ENCODE measurements around the gene LMAN2L.

DNA sequence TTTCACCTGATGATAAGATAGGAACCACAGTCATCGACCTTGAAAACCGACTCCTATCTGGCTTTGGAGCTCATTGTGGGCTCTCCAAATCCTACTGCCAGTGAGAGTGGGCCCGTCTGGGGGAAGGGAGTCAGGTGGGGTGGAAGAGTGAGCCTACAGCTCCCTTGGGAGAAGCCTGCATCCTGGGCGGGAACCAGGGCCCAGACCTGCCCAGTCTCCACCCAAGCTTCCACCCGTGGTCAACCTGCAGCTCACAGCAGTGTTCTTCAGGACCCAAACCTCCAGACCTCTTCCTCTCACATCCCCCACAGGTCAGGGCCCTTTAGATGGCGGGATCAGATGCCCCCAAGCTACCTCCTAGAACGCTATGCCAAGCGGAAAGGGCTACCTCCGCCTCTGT, 40.2 kb downstream of the LMAN2L start:
- no peak for TF ChIP-seq POLR2A (IDR thresholded peaks at IDR 0.05)
- TF ChIP-seq, protein P1, sequence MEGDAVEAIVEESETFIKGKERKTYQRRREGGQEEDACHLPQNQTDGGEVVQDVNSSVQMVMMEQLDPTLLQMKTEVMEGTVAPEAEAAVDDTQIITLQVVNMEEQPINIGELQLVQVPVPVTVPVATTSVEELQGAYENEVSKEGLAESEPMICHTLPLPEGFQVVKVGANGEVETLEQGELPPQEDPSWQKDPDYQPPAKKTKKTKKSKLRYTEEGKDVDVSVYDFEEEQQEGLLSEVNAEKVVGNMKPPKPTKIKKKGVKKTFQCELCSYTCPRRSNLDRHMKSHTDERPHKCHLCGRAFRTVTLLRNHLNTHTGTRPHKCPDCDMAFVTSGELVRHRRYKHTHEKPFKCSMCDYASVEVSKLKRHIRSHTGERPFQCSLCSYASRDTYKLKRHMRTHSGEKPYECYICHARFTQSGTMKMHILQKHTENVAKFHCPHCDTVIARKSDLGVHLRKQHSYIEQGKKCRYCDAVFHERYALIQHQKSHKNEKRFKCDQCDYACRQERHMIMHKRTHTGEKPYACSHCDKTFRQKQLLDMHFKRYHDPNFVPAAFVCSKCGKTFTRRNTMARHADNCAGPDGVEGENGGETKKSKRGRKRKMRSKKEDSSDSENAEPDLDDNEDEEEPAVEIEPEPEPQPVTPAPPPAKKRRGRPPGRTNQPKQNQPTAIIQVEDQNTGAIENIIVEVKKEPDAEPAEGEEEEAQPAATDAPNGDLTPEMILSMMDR (IDR thresholded peaks at IDR 0.05): no peak

Measured in body of pancreas (tissue), 4 donors.